H1 (cell line): ENCODE data around the gene ROR1. TPM values are rescaled to one million over a fixed set of nuclear protein-coding genes. Genes with fewer than 3 reads are reported as not detected.

Experiments
- CTCF ChIA-PET: fragments of 300-600 bp; sonication (Branson Sonifier 250); formaldehyde crosslinking; loops from one replicate; lab custom pipeline; 2021; ENCODE audit not compliant: partially characterized antibody; lab: Charles Lee
- POLR2A ChIA-PET: fragments of 300-600 bp; sonication (Branson Sonifier 250); formaldehyde crosslinking; loops from one replicate; lab custom pipeline; 2021; ENCODE audit warnings: inconsistent platforms; ENCODE audit not compliant: partially characterized antibody; lab: Charles Lee
- DNase-seq, 2 experiments: peaks; one replicate each; pipeline versions ENCODE4 v3.0.0 to v3.0.0-alpha.2; 2010 to 2022; ENCODE audit warnings: low spot score in 2 of 2, low read depth in 1 of 2, mixed read lengths in 1 of 2
- FAIRE-seq: peaks from 2 replicates; lab custom pipeline; 2011; peaks lifted over from hg19 to GRCh38; lab: Jason Lieb, UNC
- H2AFZ ChIP-seq: 2 replicates; pipeline ENCODE4 v1.8.1; 2012; ENCODE audit warnings: low read length, inconsistent platforms
- H2AK5ac ChIP-seq: 2 replicates; pipeline ENCODE4 v1.6.1; 2013; ENCODE audit warnings: low read depth, low read length
- H2BK120ac ChIP-seq: replicated peaks from 2 replicates; pipeline ENCODE3; 2013; ENCODE audit warnings: low read depth, low read length, inconsistent platforms
- H2BK12ac ChIP-seq: 2 replicates; pipeline ENCODE4 v1.6.1; 2013; ENCODE audit warnings: low read depth, low read length
- H2BK15ac ChIP-seq: 2 replicates; pipeline ENCODE4 v1.6.1; 2013; ENCODE audit warnings: low read length
- H2BK20ac ChIP-seq: 2 replicates; pipeline ENCODE4 v1.6.1; 2013; ENCODE audit warnings: low read length
- H2BK5ac ChIP-seq: 2 replicates; pipeline ENCODE4 v1.6.1; 2013; ENCODE audit warnings: low read depth, low read length
- H3K14ac ChIP-seq: 2 replicates; pipeline ENCODE4 v1.6.1; 2013; ENCODE audit warnings: inconsistent platforms; ENCODE audit not compliant: insufficient read length
- H3K18ac ChIP-seq: 2 replicates; pipeline ENCODE4 v1.6.1; 2013; ENCODE audit warnings: low read length; ENCODE audit errors: extremely low read depth
- H3K23ac ChIP-seq: 2 replicates; pipeline ENCODE4 v1.6.1; 2013; ENCODE audit warnings: inconsistent platforms; ENCODE audit not compliant: insufficient read length
- H3K23me2 ChIP-seq: 2 replicates; pipeline ENCODE4 v1.6.1; 2013; ENCODE audit warnings: low read depth, low read length
- H3K27ac ChIP-seq: 2 replicates; pipeline ENCODE4 v1.6.1; 2011; ENCODE audit warnings: low read depth, low read length, inconsistent platforms
- H3K27me3 ChIP-seq, 4 experiments: replicated peaks in 1 of 4; 1 replicate in 1 of 4; 2 replicates in 3 of 4; pipeline versions ENCODE4 v1.6.1 to v1.8.1; 2011 to 2013; ENCODE audit warnings: low read length in 3 of 4, mild to moderate bottlenecking in 3 of 4, inconsistent platforms in 2 of 4, mixed read lengths in 2 of 4, moderate library complexity in 1 of 4; ENCODE audit not compliant: control insufficient read depth in 3 of 4, insufficient read depth in 3 of 4; ENCODE audit errors: extremely low read depth in 1 of 4
- H3K36me3 ChIP-seq, 4 experiments: 2 replicates each; pipeline versions ENCODE4 v1.6.1 to v1.8.1; 2011 to 2013; ENCODE audit warnings: mild to moderate bottlenecking in 4 of 4, low read length in 3 of 4, moderate library complexity in 2 of 4, control low read depth in 1 of 4, inconsistent platforms in 1 of 4; ENCODE audit not compliant: insufficient read depth in 4 of 4, control insufficient read depth in 2 of 4
- H3K4ac ChIP-seq: replicated peaks from 2 replicates; pipeline ENCODE3; 2013; ENCODE audit warnings: low read length, low read depth, mixed read lengths, inconsistent platforms; ENCODE audit not compliant: insufficient read length
- H3K4me1 ChIP-seq, 4 experiments: replicated peaks in 1 of 4; 1 replicate in 1 of 4; 2 replicates in 3 of 4; pipeline versions ENCODE4 v1.6.1 to v1.8.1; 2011 to 2013; ENCODE audit warnings: low read length in 3 of 4, inconsistent platforms in 2 of 4, mixed read lengths in 1 of 4; ENCODE audit not compliant: insufficient read depth in 4 of 4, control insufficient read depth in 3 of 4
- H3K4me2 ChIP-seq, 2 experiments: 2 replicates each; pipeline versions ENCODE4 v1.6.1 to v1.8.1; 2011 to 2013; ENCODE audit warnings: low read depth in 2 of 2, low read length in 2 of 2, control low read depth in 1 of 2, inconsistent platforms in 1 of 2, mild to moderate bottlenecking in 1 of 2; ENCODE audit not compliant: insufficient read depth in 1 of 2
- H3K4me3 ChIP-seq, 4 experiments: fragments of 200-600, 300-600 bp in 1 of 4; sonication (generic), shearing (Covaris generic), sonication (Bioruptor Twin) in 1 of 4; 2 replicates each; pipeline versions ENCODE4 v1.5.1 to v1.8.1; 2011 to 2016; ENCODE audit warnings: low read length in 4 of 4, low read depth in 3 of 4, control low read depth in 2 of 4, inconsistent platforms in 2 of 4, mild to moderate bottlenecking in 2 of 4, mixed read lengths in 1 of 4, moderate library complexity in 1 of 4; ENCODE audit not compliant: insufficient read depth in 2 of 4; ENCODE audit errors: extremely low read depth in 1 of 4
- H3K56ac ChIP-seq: replicated peaks from 2 replicates; pipeline ENCODE3; 2013; ENCODE audit warnings: low read depth, mild to moderate bottlenecking, mixed read lengths, low read length, inconsistent platforms; ENCODE audit not compliant: insufficient read length
- H3K79me1 ChIP-seq: 2 replicates; pipeline ENCODE4 v1.6.1; 2013; ENCODE audit warnings: low read depth, low read length, control low read depth
- H3K79me2 ChIP-seq, 2 experiments: 2 replicates each; pipeline versions ENCODE4 v1.6.1 to v1.8.1; 2012 to 2013; ENCODE audit warnings: low read length in 2 of 2, mild to moderate bottlenecking in 2 of 2, inconsistent platforms in 1 of 2; ENCODE audit not compliant: insufficient read depth in 2 of 2, control insufficient read depth in 1 of 2
- H3K9ac ChIP-seq, 4 experiments: replicated peaks in 1 of 4; 1 replicate in 1 of 4; 2 replicates in 3 of 4; pipeline versions ENCODE4 v1.6.1 to v1.8.1; 2011 to 2013; ENCODE audit warnings: low read depth in 3 of 4, low read length in 3 of 4, control low read depth in 2 of 4, mild to moderate bottlenecking in 2 of 4, moderate library complexity in 2 of 4, inconsistent platforms in 1 of 4; ENCODE audit errors: extremely low read depth in 1 of 4
- H3K9me3 ChIP-seq, 2 experiments: 2 replicates each; pipeline versions ENCODE4 v1.6.1 to v1.8.1; 2012 to 2013; ENCODE audit warnings: mild to moderate bottlenecking in 2 of 2, moderate library complexity in 2 of 2, control low read depth in 1 of 2, inconsistent platforms in 1 of 2, low read depth in 1 of 2, low read length in 1 of 2, mixed read lengths in 1 of 2; ENCODE audit not compliant: insufficient read depth in 2 of 2
- H4K20me1 ChIP-seq, 2 experiments: replicated peaks in 1 of 2; 2 replicates each; pipeline versions ENCODE3 to v1.8.1; 2011 to 2013; ENCODE audit warnings: inconsistent platforms in 2 of 2, low read length in 2 of 2, mild to moderate bottlenecking in 1 of 2; ENCODE audit not compliant: insufficient read depth in 2 of 2, control insufficient read depth in 1 of 2
- H4K5ac ChIP-seq: 2 replicates; pipeline ENCODE4 v1.6.1; 2013; ENCODE audit warnings: low read length, low read depth, mixed read lengths, inconsistent platforms; ENCODE audit not compliant: insufficient read length
- H4K8ac ChIP-seq: 2 replicates; pipeline ENCODE4 v1.8.0; 2013; ENCODE audit warnings: mild to moderate bottlenecking, moderate library complexity, low read length, inconsistent platforms; ENCODE audit not compliant: insufficient read depth; ENCODE audit errors: extremely low read depth
- H4K91ac ChIP-seq: replicated peaks from 2 replicates; pipeline ENCODE3; 2013; ENCODE audit warnings: low read length, mixed read lengths, inconsistent platforms; ENCODE audit not compliant: insufficient read length
- BCL11A ChIP-seq, 2 experiments: IDR thresholded peaks; one replicate each; pipeline ENCODE4 v1.6.1; 2011; ENCODE audit warnings: low read depth in 2 of 2, low read length in 2 of 2, mild to moderate bottlenecking in 2 of 2
- EGR1 ChIP-seq: IDR thresholded peaks from 2 replicates; pipeline ENCODE4 v1.6.1; 2011; ENCODE audit warnings: low read depth, low read length, borderline replicate concordance
- GTF2F1 ChIP-seq: IDR thresholded peaks from 2 replicates; pipeline ENCODE4 v1.6.1; 2012; ENCODE audit warnings: low read depth, low read length, improper control_type of control experiment, borderline replicate concordance
- POLR2A ChIP-seq, 2 experiments: IDR thresholded peaks; 1 replicate in 1 of 2; 2 replicates in 1 of 2; pipeline ENCODE4 v1.6.1; 2011; ENCODE audit warnings: low read depth in 2 of 2, low read length in 2 of 2, mild to moderate bottlenecking in 2 of 2; ENCODE audit errors: control extremely low read depth in 1 of 2
- SIX5 ChIP-seq: IDR thresholded peaks from 2 replicates; pipeline ENCODE4 v1.6.1; 2011; ENCODE audit warnings: mild to moderate bottlenecking, low read depth, low read length
- TAF7 ChIP-seq: optimal IDR thresholded peaks from 2 replicates; pipeline ENCODE3; 2011; ENCODE audit warnings: low read depth, mild to moderate bottlenecking, inconsistent platforms, low read length, moderate library complexity, borderline replicate concordance
- TCF12 ChIP-seq: IDR thresholded peaks from 2 replicates; pipeline ENCODE4 v1.6.1; 2011; ENCODE audit warnings: low read depth, mild to moderate bottlenecking, low read length
- WGBS, 2 experiments: shearing (Covaris generic) in 1 of 2; methylation state at CpG; one replicate each; pipeline versions ENCODE4 v1.1.6 to v1.1.7; 2013 to 2015; ENCODE audit warnings: low lambda C conversion rate in 2 of 2, mixed read lengths in 2 of 2, inconsistent platforms in 1 of 2, low coverage in 1 of 2, missing lambda C conversion rate in 1 of 2; ENCODE audit not compliant: insufficient replicate concordance in 2 of 2, insufficient coverage in 1 of 2, insufficient read length in 1 of 2; ENCODE audit errors: extremely low coverage in 1 of 2, missing lambda C conversion rate in 1 of 2; 5-methylcytosine and 5-hydroxymethylcytosine counted together
- polyA plus RNA-seq, 7 experiments: library from polyadenylated mRNA; depleted of rRNA in 3 of 7; stranded (reverse) in 5 of 7; unstranded in 2 of 7; fragments of >200 nt in 5 of 7; fragments of 200-250 nt in 2 of 7; gene quantifications; 1 replicate in 5 of 7; 2 replicates in 1 of 7; 4 replicates in 1 of 7; pipeline versions ENCODE4 v1.2.1 to v1.2.3, GENCODE V29; 2011 to 2013; ENCODE audit warnings: missing spikeins in 2 of 7, mixed read lengths in 2 of 7
- total RNA-seq: library from RNA; stranded (reverse); fragmentation: NEBNext Ultra II Directional; extraction: Animal tissue kit (Norgen Biotek cat#: 25700); gene quantifications from 2 replicates; pipeline ENCODE4 v1.2.1, GENCODE V29; 2021

ROR1 gene
- total and polyA plus RNA-seq, 2 of the 8 experiments (the other 6 are each of a cell fraction or from before 2014, with no cell fraction given), result 33.6 to 73.6 TPM

DNA sequence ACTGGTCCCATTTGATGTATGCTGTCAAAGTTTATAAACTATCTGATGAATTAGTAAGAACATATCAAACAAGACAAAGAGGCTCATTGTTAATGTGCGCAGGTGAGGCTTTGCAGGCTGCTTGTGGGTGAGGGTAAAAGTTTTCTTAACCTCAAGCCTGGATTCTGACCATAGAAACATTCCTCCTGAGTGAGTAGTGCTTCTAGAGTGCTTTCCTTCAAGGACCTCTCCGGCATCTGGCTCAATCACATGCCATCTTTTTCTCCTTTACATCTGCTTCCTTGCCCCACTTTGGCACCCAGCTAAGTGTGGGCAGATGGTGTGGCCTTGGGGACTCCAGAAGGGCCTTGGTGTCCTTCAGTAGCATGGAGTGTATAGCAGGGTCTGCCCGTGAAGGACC, 104.0 kb downstream of the ROR1 start:
- Histone ChIP-seq H4K20me1 (peaks cover 8 to 9% of the 10 kb centered on the region in 2 experiments), H2BK120ac (no peak overlapping the region), H3K27me3 (no peaks in the 10 kb centered on the region), H3K4me2 (no peak overlapping the region), H3K4ac (no peak overlapping the region), H3K4me3 (no peak overlapping the region), H3K27ac (no peak overlapping the region), H2AFZ (no peak overlapping the region), H3K14ac (no peak overlapping the region), H3K18ac (no peak overlapping the region), H3K23me2 (peaks cover 2% of the 10 kb centered on the region; the same call in 1 of the 2 replicates), H4K91ac (no peak overlapping the region), H2BK20ac (no peak overlapping the region), H3K79me2 (peaks cover 14 to 100% of the 10 kb centered on the region in 2 experiments; a peak in 3 of 4 replicates), H3K56ac (no peak overlapping the region), H3K4me1 (peaks cover 0 to 13% (median 5%) of the 10 kb centered on the region in 4 experiments; a peak in 5 of 7 replicates), H3K9me3 (no peaks in the 10 kb centered on the region), H4K5ac (no peak overlapping the region), H3K79me1 (peaks cover 8% of the 10 kb centered on the region), H2BK12ac (no peak overlapping the region), H3K9ac (no peak overlapping the region), H3K23ac (no peak overlapping the region), H2BK5ac (no peak overlapping the region), H2AK5ac (peak overlapping the region; percentile 88), H4K8ac (no peak overlapping the region), H2BK15ac (no peak overlapping the region), H3K36me3 (no peaks in the 10 kb centered on the region)
- WGBS, 2 experiments, result 93% methylated on average over 3 of the region's 3 CpGs; no CpG with 5 or more reads in 1 of the 2 experiments
- CTCF ChIA-PET, result interaction anchor here (0.8 to 2.2 kb wide), 3 partner anchors 11 to 203 kb away, joined by 3 to 12 read pairs (median 3); no protein-coding TSS in a partner anchor
- no peak for TF ChIP-seq TCF12
- no peak for TF ChIP-seq TAF7
- no peak for TF ChIP-seq BCL11A (IDR thresholded peaks at IDR 0.05; ENCODE audit: low read depth in 2 of 2, low read length in 2 of 2)
- TF ChIP-seq GTF2F1, result no peak
- no peak for TF ChIP-seq POLR2A (IDR thresholded peaks at IDR 0.05; ENCODE audit: control extremely low read depth in 1 of 2, low read depth in 2 of 2, low read length in 2 of 2)
- TF ChIP-seq SIX5, result no peak
- no peak for TF ChIP-seq EGR1
- FAIRE-seq (no peak), DNase-seq (no peak)
- POLR2A ChIA-PET, result interaction anchor here (1.3 kb wide), 1 partner anchor 15 kb away, joined by 4 read pairs; no protein-coding TSS in a partner anchor
